ENCODE data around the gene ZKSCAN3.
"Not testable (repeated sequence)": the region's sequence is repeated elsewhere in the genome, so short reads cannot be mapped to it uniquely, and the experiment has no call there.

Gene ZKSCAN3
- 4.5 to 12.4 reads per million in 2 experiments for total RNA-seq

GRCh38 chr6:28349892-28350737 lies at the start of gene ZKSCAN3:
Gene ZKSCAN3, plus strand, starts transcription at chr6:28349947. Its CDS starts 9,640 bp downstream, at chr6:28359587.
- DNase-seq (ENCODE audit: low read depth): peak; percentile 67

GRCh38 chr6:28303570-28303969 lies 46.2 kb upstream of the ZKSCAN3 start:
- DNase-seq (ENCODE audit: low read depth): no peak

GRCh38 chr6:28306363-28306762 lies 43.4 kb upstream of the ZKSCAN3 start:
- not testable (repeated sequence) for DNase-seq (ENCODE audit: low read depth)

GRCh38 chr6:28311139-28311823 lies 38.5 kb upstream of the ZKSCAN3 start:
- DNase-seq (ENCODE audit: low read depth): no peak

- no peak for DNase-seq (ENCODE audit: low read depth)
Observed at GRCh38 chr6:28312939-28313338, 36.8 kb upstream of the ZKSCAN3 start.

- DNase-seq (ENCODE audit: low read depth): no peak
Observed at GRCh38 chr6:28315628-28316027, 34.1 kb upstream of the ZKSCAN3 start.

- not testable (repeated sequence) for DNase-seq (ENCODE audit: low read depth)
Observed at GRCh38 chr6:28317866-28318265, 31.9 kb upstream of the ZKSCAN3 start.

GRCh38 chr6:28322661-28323060 lies 27.1 kb upstream of the ZKSCAN3 start:
- no peak for DNase-seq (ENCODE audit: low read depth)

- DNase-seq (ENCODE audit: low read depth): no peak
Observed at GRCh38 chr6:28323813-28324424, 25.8 kb upstream of the ZKSCAN3 start.

GRCh38 chr6:28326371-28326948 lies 23.3 kb upstream of the ZKSCAN3 start:
- no peak for DNase-seq (ENCODE audit: low read depth)

- no peak for DNase-seq (ENCODE audit: low read depth)
Observed at GRCh38 chr6:28330041-28330440, 19.7 kb upstream of the ZKSCAN3 start.

GRCh38 chr6:28333047-28333446 lies 16.7 kb upstream of the ZKSCAN3 start:
- no peak for DNase-seq (ENCODE audit: low read depth)

GRCh38 chr6:28333599-28334018 lies 16.1 kb upstream of the ZKSCAN3 start:
- DNase-seq (ENCODE audit: low read depth): no peak

GRCh38 chr6:28334286-28335039 lies 15.3 kb upstream of the ZKSCAN3 start:
- DNase-seq (ENCODE audit: low read depth): no peak

GRCh38 chr6:28335040-28335563 lies 14.6 kb upstream of the ZKSCAN3 start:
- DNase-seq (ENCODE audit: low read depth): no peak

GRCh38 chr6:28335564-28336283 lies 14.0 kb upstream of the ZKSCAN3 start, which contains the start of gene ZSCAN31:
Gene ZSCAN31, minus strand, starts transcription at chr6:28336148. Its CDS starts 6,465 bp downstream, at chr6:28329683.
- DNase-seq (ENCODE audit: low read depth): peak; percentile 78

- DNase-seq (ENCODE audit: low read depth): no peak
Observed at GRCh38 chr6:28336284-28337120, 13.2 kb upstream of the ZKSCAN3 start.

GRCh38 chr6:28337121-28337520 lies 12.6 kb upstream of the ZKSCAN3 start:
- no peak for DNase-seq (ENCODE audit: low read depth)

GRCh38 chr6:28340310-28341095 lies 9.2 kb upstream of the ZKSCAN3 start:
- DNase-seq (ENCODE audit: low read depth): no peak

All from T follicular helper cell (primary cell).